Measurements from ENCODE around the gene ESPN.

DNA sequence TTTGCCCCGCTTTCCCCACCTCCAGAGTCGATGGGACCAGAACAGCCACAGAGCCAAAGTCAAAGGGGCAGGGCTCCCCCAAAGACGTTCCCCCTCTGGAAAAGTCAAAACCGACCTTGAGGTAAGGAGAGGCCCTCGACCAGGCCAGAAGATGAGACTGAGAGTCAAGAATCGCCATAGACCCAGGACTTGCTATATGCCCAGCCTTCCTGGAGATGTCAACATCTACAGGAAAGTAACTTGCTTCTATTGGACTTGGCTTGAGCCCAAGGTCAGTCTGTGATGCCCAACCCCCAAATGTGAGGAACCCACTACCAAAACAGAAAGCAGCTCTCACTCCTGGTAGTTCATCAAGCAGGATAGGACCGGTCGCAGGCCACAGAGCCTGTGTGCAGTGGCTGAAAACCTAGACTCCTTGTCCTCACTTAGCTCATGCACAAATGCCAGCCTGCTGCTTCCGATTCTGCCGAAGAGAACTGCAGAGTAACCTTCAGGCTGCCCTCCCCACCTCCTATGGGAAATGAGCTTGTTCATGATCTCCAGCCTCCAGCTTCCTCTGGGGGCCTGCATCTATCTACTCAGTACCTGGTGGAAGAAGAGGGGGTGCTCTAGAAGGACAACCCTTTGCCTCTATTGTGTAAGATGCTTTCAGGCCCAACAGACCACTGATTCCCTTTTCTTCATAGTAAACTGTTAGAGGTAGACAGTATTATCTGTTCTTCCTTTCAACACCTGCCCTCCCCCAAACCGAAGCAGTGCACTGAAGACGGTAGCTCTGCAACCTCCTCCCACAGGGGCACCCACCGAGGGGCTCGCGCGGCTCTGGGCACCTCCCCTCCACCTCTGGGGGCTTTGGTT lies 32.4 kb upstream of the ESPN start:
- no peak for TF ChIP-seq POLR2A (IDR thresholded peaks at IDR 0.05)
- TF ChIP-seq, protein P1, sequence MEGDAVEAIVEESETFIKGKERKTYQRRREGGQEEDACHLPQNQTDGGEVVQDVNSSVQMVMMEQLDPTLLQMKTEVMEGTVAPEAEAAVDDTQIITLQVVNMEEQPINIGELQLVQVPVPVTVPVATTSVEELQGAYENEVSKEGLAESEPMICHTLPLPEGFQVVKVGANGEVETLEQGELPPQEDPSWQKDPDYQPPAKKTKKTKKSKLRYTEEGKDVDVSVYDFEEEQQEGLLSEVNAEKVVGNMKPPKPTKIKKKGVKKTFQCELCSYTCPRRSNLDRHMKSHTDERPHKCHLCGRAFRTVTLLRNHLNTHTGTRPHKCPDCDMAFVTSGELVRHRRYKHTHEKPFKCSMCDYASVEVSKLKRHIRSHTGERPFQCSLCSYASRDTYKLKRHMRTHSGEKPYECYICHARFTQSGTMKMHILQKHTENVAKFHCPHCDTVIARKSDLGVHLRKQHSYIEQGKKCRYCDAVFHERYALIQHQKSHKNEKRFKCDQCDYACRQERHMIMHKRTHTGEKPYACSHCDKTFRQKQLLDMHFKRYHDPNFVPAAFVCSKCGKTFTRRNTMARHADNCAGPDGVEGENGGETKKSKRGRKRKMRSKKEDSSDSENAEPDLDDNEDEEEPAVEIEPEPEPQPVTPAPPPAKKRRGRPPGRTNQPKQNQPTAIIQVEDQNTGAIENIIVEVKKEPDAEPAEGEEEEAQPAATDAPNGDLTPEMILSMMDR (IDR thresholded peaks at IDR 0.05): no peak
- no peak for TF ChIP-seq EP300 (IDR thresholded peaks at IDR 0.05)

All from gastroesophageal sphincter (tissue), 3 donors.